Measurements from ENCODE around the gene GAS2L2.

The GAS2L2 gene

DNA sequence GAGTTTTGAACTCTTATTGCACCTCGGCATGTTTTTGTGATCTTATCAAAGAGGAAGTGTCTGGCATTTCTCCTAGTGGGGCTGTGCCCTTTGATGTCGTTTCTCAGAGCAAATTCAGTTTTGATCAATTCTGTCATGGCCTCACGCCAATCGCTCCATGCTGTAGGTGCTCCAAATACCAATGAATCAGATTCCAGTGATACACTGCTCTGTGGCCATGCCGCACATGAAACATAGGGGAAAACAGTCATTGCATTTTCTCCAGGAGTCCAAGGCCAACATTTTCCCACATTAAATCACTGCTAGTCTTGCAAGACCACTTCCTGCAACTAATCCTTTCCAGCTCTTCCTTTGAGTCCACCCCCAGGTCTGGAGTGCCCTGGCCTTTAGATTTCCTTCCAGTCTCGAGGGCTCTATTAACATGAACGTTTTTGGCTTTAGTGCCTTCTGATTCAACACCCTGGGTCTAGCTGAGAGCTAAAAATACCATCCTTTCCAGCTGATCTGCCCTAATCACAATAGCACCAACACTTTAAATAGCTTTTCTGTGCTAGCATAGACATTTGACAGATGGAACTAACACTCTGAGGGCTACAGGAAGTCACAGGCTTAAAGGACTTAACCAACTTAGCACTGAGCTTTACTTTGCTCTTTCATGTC lies 39.8 kb downstream of the GAS2L2 start:
- CTCF ChIA-PET: interaction anchor here (1.1 to 1.7 kb wide), 2 partner anchors 8 to 51 kb away, joined by 4 to 5 read pairs; no protein-coding TSS in a partner anchor
- DNase-seq (ENCODE audit: extremely low spot score): no peak
- TF ChIP-seq CTCF (IDR thresholded peaks at IDR 0.05; ENCODE audit: control extremely low read depth, extremely low read depth, low read depth, missing control alignments): no peak
- POLR2A ChIA-PET: no interaction called here

DNA sequence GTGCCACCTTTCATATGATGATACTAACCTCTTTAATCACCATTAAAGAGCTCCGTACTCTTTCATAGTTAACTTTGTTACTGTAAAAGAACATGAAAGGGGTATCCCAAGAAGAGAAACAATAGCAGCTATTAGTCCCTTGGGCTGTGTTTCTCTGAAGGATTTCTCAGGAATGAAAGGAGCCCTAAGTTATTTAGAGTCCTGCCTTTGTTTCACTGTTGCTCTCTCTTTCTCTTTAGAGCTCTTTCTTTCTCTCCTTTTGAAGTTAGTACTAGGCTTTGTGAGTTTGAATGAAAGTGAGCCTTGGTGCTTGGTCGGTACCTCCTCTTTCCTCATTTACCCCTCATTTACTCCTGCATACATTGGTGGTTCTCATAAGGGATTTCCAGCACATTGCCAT lies 42.1 kb downstream of the GAS2L2 start:
- POLR2A ChIA-PET: no interaction called here
- DNase-seq (ENCODE audit: extremely low spot score): no peak
- CTCF ChIA-PET: interaction anchor here (1.5 to 1.9 kb wide), 2 partner anchors 37 to 53 kb away, joined by 4 to 10 read pairs; no protein-coding TSS in a partner anchor
- TF ChIP-seq CTCF (IDR thresholded peaks at IDR 0.05; ENCODE audit: control extremely low read depth, extremely low read depth, low read depth, missing control alignments): no peak

DNA sequence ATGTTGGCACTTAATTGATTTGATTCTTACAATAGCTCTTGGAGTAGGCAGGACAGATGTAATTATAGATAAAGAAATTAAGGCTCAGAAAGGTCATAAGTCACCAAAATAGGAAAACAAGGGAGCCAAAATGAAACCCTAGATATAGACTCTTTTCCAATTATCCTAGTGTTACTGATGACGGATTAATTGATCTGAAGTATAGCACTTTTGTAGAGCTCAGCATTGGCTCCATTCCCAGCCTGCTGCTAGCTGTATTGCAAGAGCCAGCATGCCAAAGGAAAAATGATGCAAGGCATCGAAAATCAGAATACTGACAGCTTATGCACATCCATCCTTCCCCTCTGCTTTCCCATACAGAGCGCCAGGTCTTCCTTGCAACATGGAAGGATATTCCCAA lies 43.2 kb downstream of the GAS2L2 start:
- CTCF ChIA-PET: interaction anchor here (1.0 to 1.9 kb wide), 5 partner anchors 8 to 54 kb away, joined by 3 to 10 read pairs (median 4); no protein-coding TSS in a partner anchor
- no peak for TF ChIP-seq CTCF (IDR thresholded peaks at IDR 0.05; ENCODE audit: control extremely low read depth, extremely low read depth, low read depth, missing control alignments)
- no peak for DNase-seq (ENCODE audit: extremely low spot score)
- POLR2A ChIA-PET: no interaction called here

DNA sequence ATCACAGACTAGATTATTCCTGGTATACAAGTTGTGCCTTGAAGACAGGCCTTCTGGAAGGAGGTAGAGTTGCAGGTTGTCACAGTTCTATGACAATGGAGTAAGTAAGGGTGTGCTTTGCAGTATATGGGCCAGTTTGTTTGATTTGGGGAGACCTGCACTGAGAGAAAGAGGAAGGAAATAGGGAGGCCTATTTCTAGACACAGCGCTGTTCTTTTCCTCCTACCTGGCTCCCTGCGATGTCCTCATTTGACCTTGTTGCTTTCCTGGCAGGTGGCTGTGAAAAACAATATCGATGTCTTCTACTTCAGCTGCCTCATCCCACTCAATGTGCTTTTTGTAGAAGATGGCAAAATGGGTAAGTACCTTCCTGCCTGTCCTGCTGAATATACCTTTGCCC lies 44.1 kb downstream of the GAS2L2 start:
- no peak for DNase-seq (ENCODE audit: extremely low spot score)
- ChIA-PET POLR2A (no interaction called here), CTCF (interaction anchor here (1.1 to 1.9 kb wide), 4 partner anchors 9 to 55 kb away, joined by 4 to 10 read pairs (median 4); no protein-coding TSS in a partner anchor)
- TF ChIP-seq CTCF (IDR thresholded peaks at IDR 0.05; ENCODE audit: control extremely low read depth, extremely low read depth, low read depth, missing control alignments): no peak

GRCh38 chr17:35708149-35708548 lies 44.9 kb downstream of the GAS2L2 start:
- peak; percentile 22 for DNase-seq (ENCODE audit: extremely low spot score)
- CTCF ChIA-PET: interaction anchor here (1.2 to 1.5 kb wide), 2 partner anchors 10 to 13 kb away, joined by 4 read pairs; no protein-coding TSS in a partner anchor
- POLR2A ChIA-PET: no interaction called here
- TF ChIP-seq CTCF (IDR thresholded peaks at IDR 0.05; ENCODE audit: control extremely low read depth, extremely low read depth, low read depth, missing control alignments): no peak

- CTCF ChIA-PET: interaction anchor here (1.3 to 1.6 kb wide), 2 partner anchors 8 to 11 kb away, joined by 4 read pairs; no protein-coding TSS in a partner anchor
Measured at GRCh38 chr17:35705705-35706104, 47.3 kb downstream of the GAS2L2 start.

More at GRCh38 chr17:35705705-35706104, 47.3 kb downstream of the GAS2L2 start:
- POLR2A ChIA-PET: no interaction called here
- no peak for TF ChIP-seq CTCF (IDR thresholded peaks at IDR 0.05; ENCODE audit: control extremely low read depth, extremely low read depth, low read depth, missing control alignments)
- no peak for DNase-seq (ENCODE audit: extremely low spot score)

Measured in GM10248 (cell line).